SU-DHL-6 (cell line): ENCODE results near the gene ELL2.

ENCODE experiments used
- H2AFZ ChIP-seq: fragments of 200-600 bp; sonication (generic); 2 replicates; pipeline ENCODE4 v1.6.1; 2014; ENCODE audit warnings: low read depth, mild to moderate bottlenecking, moderate library complexity, mixed read lengths, antibody characterized with exemption, low read length; ENCODE audit not compliant: severe bottlenecking
- H3F3A ChIP-seq: fragments of 200-600 bp; shearing (Covaris generic); 2 replicates; pipeline ENCODE4 v1.6.0; 2016; ENCODE audit warnings: antibody characterized with exemption, mild to moderate bottlenecking; ENCODE audit not compliant: insufficient read depth
- H3K27ac ChIP-seq: fragments of 200-600 bp; sonication (generic); 2 replicates; pipeline ENCODE4 v1.5.1; 2016; ENCODE audit warnings: low read depth, mild to moderate bottlenecking, low read length, moderate library complexity, mixed read lengths
- H3K27me3 ChIP-seq: fragments of 200-600 bp; sonication (generic), shearing (Covaris generic); 2 replicates; pipeline ENCODE4 v1.6.0; 2014; ENCODE audit warnings: mild to moderate bottlenecking, low read length
- H3K36me3 ChIP-seq: fragments of 200-600 bp; sonication (generic); 2 replicates; pipeline ENCODE4 v1.6.1; 2014; ENCODE audit warnings: mild to moderate bottlenecking, low read length, mixed read lengths
- H3K4me2 ChIP-seq: fragments of 300-600, 200-600 bp; shearing (Covaris generic), sonication (generic); 2 replicates; pipeline ENCODE4 v1.6.0; 2014; ENCODE audit warnings: low read length, low read depth, mild to moderate bottlenecking; ENCODE audit not compliant: poor library complexity, severe bottlenecking
- H3K4me3 ChIP-seq: fragments of 200-600 bp; sonication (generic); 2 replicates; pipeline ENCODE4 v1.5.1; 2014; ENCODE audit warnings: antibody characterized with exemption, low read length, mild to moderate bottlenecking, mixed read lengths; ENCODE audit not compliant: insufficient read depth, poor library complexity, severe bottlenecking
- H3K79me2 ChIP-seq: fragments of 200-600 bp; sonication (generic); 2 replicates; pipeline ENCODE4 v1.6.1; 2014; ENCODE audit warnings: mild to moderate bottlenecking, low read length, moderate library complexity; ENCODE audit not compliant: insufficient read depth
- H3K9ac ChIP-seq: fragments of 200-600 bp; sonication (generic); 2 replicates; pipeline ENCODE4 v1.7.0; 2014; ENCODE audit warnings: mild to moderate bottlenecking, low read length
- H3K9me2 ChIP-seq: fragments of 200-600 bp; sonication (generic); replicated peaks from 2 replicates; pipeline ENCODE4 v1.6.1; 2014; ENCODE audit warnings: low read length; ENCODE audit not compliant: insufficient read depth
- H3K9me3 ChIP-seq: fragments of 200-600 bp; sonication (generic); 2 replicates; pipeline ENCODE4 v1.6.1; 2014; ENCODE audit warnings: low read length, mixed read lengths; ENCODE audit not compliant: insufficient read depth
- H4K20me1 ChIP-seq: fragments of 200-600 bp; sonication (generic); 2 replicates; pipeline ENCODE4 v1.6.1; 2014; ENCODE audit warnings: low read depth, mild to moderate bottlenecking, antibody characterized with exemption, low read length, moderate library complexity, mixed read lengths
- CTCF ChIP-seq: fragments of 200-600 bp; sonication (generic); IDR thresholded peaks from one replicate; pipeline ENCODE4 v1.5.1; 2017; ENCODE audit warnings: antibody characterized with exemption, mild to moderate bottlenecking, low read length, moderate library complexity; ENCODE audit not compliant: insufficient read depth, poor library complexity, severe bottlenecking
- EZH2phosphoT487 ChIP-seq: fragments of 200-600 bp; sonication (generic), shearing (Covaris generic); conservative IDR thresholded peaks from 2 replicates; pipeline ENCODE4 v1.6.1; 2018; ENCODE audit warnings: mild to moderate bottlenecking, antibody characterized with exemption, low read length, moderate library complexity, mixed read lengths

Gene ELL2

DNA sequence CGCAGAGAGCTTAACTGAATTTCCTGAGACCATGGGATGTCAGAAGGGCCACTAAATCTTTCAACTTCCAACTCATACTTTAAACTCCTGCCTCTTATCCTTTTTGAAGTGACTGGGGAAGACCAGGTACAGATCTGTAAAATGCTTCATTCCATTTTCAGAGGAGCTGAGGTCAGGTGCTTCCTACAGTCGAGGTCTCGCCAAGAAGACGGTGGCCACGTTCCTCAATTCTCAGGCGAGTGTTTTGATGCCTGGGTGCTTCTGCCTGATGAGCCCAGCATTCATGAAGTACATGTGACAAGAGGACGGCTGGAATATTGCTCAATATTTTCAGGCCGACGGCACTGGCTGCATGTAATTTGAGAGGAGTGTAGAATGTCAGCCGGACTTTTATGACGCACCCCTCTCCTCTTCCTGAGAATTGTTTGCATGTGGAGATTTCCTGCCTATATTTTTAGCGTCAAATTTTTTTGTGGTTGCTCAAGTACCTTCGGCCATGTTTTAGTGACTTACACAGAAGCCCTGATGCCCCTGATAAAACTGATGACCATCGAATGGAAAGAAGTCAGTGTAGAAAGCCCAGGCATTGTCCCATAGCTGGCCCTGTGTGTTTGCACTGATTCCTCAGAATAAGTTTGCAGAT is 100.3 kb downstream of the ELL2 start:
- Histone ChIP-seq H3K27ac (no peak overlapping the region), H3K9me3 (no peaks in the 10 kb centered on the region), H3K27me3 (no peaks in the 10 kb centered on the region), H3K36me3 (no peaks in the 10 kb centered on the region), H3K4me2 (no peak overlapping the region), H4K20me1 (no peaks in the 10 kb centered on the region), H3K79me2 (no peaks in the 10 kb centered on the region), H3K9me2 (no peaks in the 10 kb centered on the region), H3F3A (no peaks in the 10 kb centered on the region), H3K4me3 (no peak overlapping the region), H3K9ac (no peak overlapping the region), H2AFZ (no peak overlapping the region)
- TF ChIP-seq EZH2phosphoT487 = no peak
- TF ChIP-seq CTCF = no peak

- Histone ChIP-seq H4K20me1 (no peaks in the 10 kb centered on the region), H3K9me3 (no peaks in the 10 kb centered on the region), H3K36me3 (no peaks in the 10 kb centered on the region), H3K79me2 (no peaks in the 10 kb centered on the region), H3K4me2 (no peak overlapping the region), H3F3A (no peaks in the 10 kb centered on the region), H3K27me3 (no peaks in the 10 kb centered on the region), H2AFZ (no peak overlapping the region), H3K4me3 (no peak overlapping the region), H3K27ac (no peak overlapping the region), H3K9me2 (no peaks in the 10 kb centered on the region), H3K9ac (no peak overlapping the region)
- TF ChIP-seq CTCF (no peak), EZH2phosphoT487 (no peak)
Observed at GRCh38 chr5:95859661-95860060, 102.0 kb downstream of the ELL2 start.

DNA sequence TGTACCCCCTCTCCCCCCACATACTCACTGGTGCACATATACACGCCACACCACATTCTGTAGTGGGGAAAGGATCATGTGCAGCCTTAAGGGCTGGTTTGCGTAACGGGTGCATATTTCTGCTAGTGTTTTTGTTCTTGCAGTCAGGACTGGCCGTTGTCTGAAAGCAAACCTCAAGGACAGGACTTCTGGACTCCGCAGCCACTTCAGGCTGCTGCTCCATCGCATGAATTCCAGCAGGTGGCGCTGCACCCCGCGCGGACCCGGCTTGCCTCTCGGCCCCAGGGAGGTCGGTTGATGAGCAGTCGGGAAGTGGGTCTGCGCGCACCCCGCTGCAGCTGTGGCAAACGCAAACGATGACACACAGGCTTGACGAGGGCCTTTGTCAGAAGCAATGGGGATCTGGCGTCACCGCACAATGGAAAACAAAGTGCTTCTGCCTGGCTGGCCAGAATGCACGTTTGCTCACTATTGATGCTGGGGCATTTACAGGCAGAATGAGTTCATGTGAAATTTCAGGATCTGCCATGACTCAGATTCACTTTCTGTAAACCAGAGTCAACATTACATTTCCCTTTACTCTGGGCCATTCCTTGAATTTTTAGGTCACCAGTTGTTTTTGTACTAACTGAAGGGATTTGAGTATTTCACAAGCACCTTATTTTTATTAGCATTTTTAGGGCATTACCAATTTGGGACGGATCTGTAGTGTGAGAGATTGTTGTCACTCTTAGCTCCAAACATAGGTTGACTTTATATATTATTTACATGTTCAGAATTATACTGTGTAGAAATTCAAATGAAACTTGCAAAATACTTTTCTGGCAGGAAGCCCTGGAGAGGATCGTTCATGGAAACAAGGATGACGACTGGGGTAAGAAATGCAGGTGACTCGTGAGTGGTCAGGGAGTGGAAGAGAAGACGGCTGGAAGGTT is 102.7 kb downstream of the ELL2 start:
- H3K4me2 ChIP-seq = peak overlapping the region; percentile 9
- H3K27me3 ChIP-seq = no peaks in the 10 kb centered on the region
- H3K9me3 ChIP-seq = no peaks in the 10 kb centered on the region
- H3F3A ChIP-seq = no peaks in the 10 kb centered on the region
- no peak overlapping the region for H3K4me3 ChIP-seq
- H4K20me1 ChIP-seq = no peaks in the 10 kb centered on the region
- H3K36me3 ChIP-seq = no peaks in the 10 kb centered on the region
- no peak overlapping the region for H3K27ac ChIP-seq
- H3K9me2 ChIP-seq = no peaks in the 10 kb centered on the region
- no peak overlapping the region for H2AFZ ChIP-seq
- no peaks in the 10 kb centered on the region for H3K79me2 ChIP-seq
- TF ChIP-seq CTCF (peak; percentile 87), EZH2phosphoT487 (no peak)
- no peak overlapping the region for H3K9ac ChIP-seq
